Mesendoderm (in vitro differentiated cells): ENCODE results near the gene KNOP1.

Experiments used
- DNase-seq: peaks from one replicate; pipeline ENCODE4 v3.0.0; 2013
- H2AK5ac ChIP-seq: 2 replicates; pipeline ENCODE4 v1.6.1; 2013; ENCODE audit warnings: low read length, inconsistent platforms
- H2BK120ac ChIP-seq: 2 replicates; pipeline ENCODE4 v1.6.1; 2013; ENCODE audit warnings: low read depth, mild to moderate bottlenecking, low read length, moderate library complexity, mixed read lengths
- H2BK15ac ChIP-seq: replicated peaks from 2 replicates; pipeline ENCODE4 v1.6.1; 2013; ENCODE audit warnings: low read depth, mild to moderate bottlenecking, moderate library complexity
- H2BK5ac ChIP-seq: 2 replicates; pipeline ENCODE4 v1.6.1; 2013; ENCODE audit warnings: low read length, inconsistent platforms
- H3K18ac ChIP-seq: 2 replicates; pipeline ENCODE4 v1.6.1; 2013; ENCODE audit warnings: mild to moderate bottlenecking, low read length, mixed read lengths
- H3K23ac ChIP-seq: one replicate; pipeline ENCODE4 v1.6.1; 2013; ENCODE audit warnings: low read length
- H3K27ac ChIP-seq: 2 replicates; pipeline ENCODE4 v1.5.1; 2013; ENCODE audit warnings: low read depth, mild to moderate bottlenecking, inconsistent platforms, low read length, moderate library complexity
- H3K27me3 ChIP-seq: 2 replicates; pipeline ENCODE4 v1.6.1; 2013; ENCODE audit warnings: low read length, control low read depth, mild to moderate bottlenecking, inconsistent platforms; ENCODE audit not compliant: insufficient read depth, poor library complexity
- H3K36me3 ChIP-seq: 2 replicates; pipeline ENCODE4 v1.6.1; 2013; ENCODE audit warnings: low read length, inconsistent platforms; ENCODE audit not compliant: control insufficient read depth, insufficient read depth
- H3K4ac ChIP-seq: one replicate; pipeline ENCODE4 v1.6.1; 2013; ENCODE audit warnings: low read depth, mild to moderate bottlenecking, low read length, moderate library complexity
- H3K4me1 ChIP-seq: 2 replicates; pipeline ENCODE4 v1.6.1; 2013; ENCODE audit warnings: low read depth, low read length, inconsistent platforms; ENCODE audit not compliant: control insufficient read depth
- H3K4me2 ChIP-seq: 2 replicates; pipeline ENCODE4 v1.6.1; 2013; ENCODE audit warnings: low read length
- H3K4me3 ChIP-seq: 2 replicates; pipeline ENCODE4 v1.5.1; 2013; ENCODE audit warnings: mild to moderate bottlenecking, low read length
- H3K56ac ChIP-seq: one replicate; pipeline ENCODE4 v1.6.1; 2013; ENCODE audit warnings: low read length
- H3K79me1 ChIP-seq: 2 replicates; pipeline ENCODE4 v1.6.1; 2013; ENCODE audit warnings: low read length, inconsistent platforms
- H3K79me2 ChIP-seq: 2 replicates; pipeline ENCODE4 v1.6.1; 2013; ENCODE audit warnings: mild to moderate bottlenecking, low read length; ENCODE audit not compliant: control insufficient read depth, insufficient read depth
- H3K9ac ChIP-seq: 2 replicates; pipeline ENCODE4 v1.6.1; 2013; ENCODE audit warnings: low read length, inconsistent platforms
- H4K5ac ChIP-seq: one replicate; pipeline ENCODE4 v1.6.1; 2013; ENCODE audit warnings: low read length
- H4K8ac ChIP-seq: one replicate; pipeline ENCODE4 v1.6.1; 2013; ENCODE audit warnings: low read depth, mild to moderate bottlenecking, control low read depth, low read length, moderate library complexity
- WGBS: extraction: QIAGEN DNeasy Blood & Tissue Kit; methylation state at CpG from one replicate; pipeline ENCODE4 v1.1.7; 2013; ENCODE audit warnings: low lambda C conversion rate, missing lambda C conversion rate; ENCODE audit not compliant: insufficient coverage; ENCODE audit errors: extremely low coverage; 5-methylcytosine and 5-hydroxymethylcytosine counted together

KNOP1 gene

GRCh38 chr16:19735074-19735867 is 17.2 kb upstream of the KNOP1 start:
- Histone ChIP-seq H3K27me3 (no peaks in the 10 kb centered on the region), H3K23ac (no peak overlapping the region), H2BK120ac (no peak overlapping the region), H3K27ac (no peak overlapping the region), H3K4me2 (no peak overlapping the region), H4K8ac (no peak overlapping the region), H3K9ac (no peak overlapping the region), H3K36me3 (peaks cover 2% of the 10 kb centered on the region), H3K18ac (no peak overlapping the region), H2BK5ac (no peak overlapping the region), H4K5ac (no peak overlapping the region), H2BK15ac (no peak overlapping the region), H3K56ac (no peak overlapping the region), H3K79me1 (no peaks in the 10 kb centered on the region), H2AK5ac (no peak overlapping the region), H3K79me2 (no peaks in the 10 kb centered on the region), H3K4me1 (no peaks in the 10 kb centered on the region), H3K4ac (no peak overlapping the region), H3K4me3 (no peak overlapping the region)
- no CpG with 5 or more reads among the region's 9 CpGs for WGBS
- DNase-seq = no peak

- Histone ChIP-seq H3K27ac (no peak overlapping the region), H3K4me1 (no peaks in the 10 kb centered on the region), H3K79me1 (no peaks in the 10 kb centered on the region), H4K5ac (no peak overlapping the region), H3K18ac (no peak overlapping the region), H2BK5ac (no peak overlapping the region), H2BK15ac (no peak overlapping the region), H3K36me3 (peaks cover 2% of the 10 kb centered on the region), H2BK120ac (no peak overlapping the region), H3K56ac (no peak overlapping the region), H3K79me2 (no peaks in the 10 kb centered on the region), H4K8ac (no peak overlapping the region), H3K27me3 (no peaks in the 10 kb centered on the region), H3K4me2 (no peak overlapping the region), H3K9ac (no peak overlapping the region), H2AK5ac (no peak overlapping the region), H3K4me3 (no peak overlapping the region), H3K4ac (no peak overlapping the region), H3K23ac (no peak overlapping the region)
- DNase-seq = no peak
- no CpG with 5 or more reads among the region's 6 CpGs for WGBS
These were observed 15.5 kb upstream of the KNOP1 start for GRCh38 chr16:19733551-19733950.

- Histone ChIP-seq H3K18ac (no peak overlapping the region), H4K5ac (no peak overlapping the region), H3K4me2 (no peak overlapping the region), H2BK15ac (no peak overlapping the region), H2BK120ac (no peak overlapping the region), H3K27me3 (no peaks in the 10 kb centered on the region), H3K4me3 (no peak overlapping the region), H3K36me3 (peaks cover 2% of the 10 kb centered on the region), H3K56ac (no peak overlapping the region), H3K23ac (no peak overlapping the region), H2AK5ac (no peak overlapping the region), H3K9ac (no peak overlapping the region), H3K4me1 (no peaks in the 10 kb centered on the region), H2BK5ac (no peak overlapping the region), H3K79me1 (no peaks in the 10 kb centered on the region), H3K79me2 (no peaks in the 10 kb centered on the region), H3K27ac (no peak overlapping the region), H3K4ac (no peak overlapping the region), H4K8ac (no peak overlapping the region)
- no peak for DNase-seq
- WGBS = no CpG with 5 or more reads among the region's 3 CpGs
These were observed 10.6 kb upstream of the KNOP1 start for GRCh38 chr16:19728636-19728965.

- Histone ChIP-seq H2BK15ac (no peak overlapping the region), H3K4me1 (peaks cover 10% of the 10 kb centered on the region), H3K18ac (peak overlapping the region; percentile 57), H3K4me2 (no peak overlapping the region), H3K23ac (no peak overlapping the region), H4K5ac (no peak overlapping the region), H3K27me3 (no peaks in the 10 kb centered on the region), H3K79me2 (peaks cover 9% of the 10 kb centered on the region), H3K4ac (no peak overlapping the region), H3K9ac (no peak overlapping the region), H3K27ac (peak overlapping the region; percentile 41), H2BK5ac (no peak overlapping the region), H4K8ac (no peak overlapping the region), H3K36me3 (no peaks in the 10 kb centered on the region), H2BK120ac (no peak overlapping the region), H3K79me1 (peaks cover 4% of the 10 kb centered on the region), H3K4me3 (no peak overlapping the region), H3K56ac (no peak overlapping the region), H2AK5ac (no peak overlapping the region)
- WGBS = no CpG with 5 or more reads among the region's 7 CpGs
- DNase-seq = peak; percentile 93
These were observed 5.0 kb upstream of the KNOP1 start for GRCh38 chr16:19722981-19723380.

GRCh38 chr16:19722269-19722952 is 4.4 kb upstream of the KNOP1 start:
- Histone ChIP-seq H3K23ac (no peak overlapping the region), H3K4me2 (no peak overlapping the region), H3K27ac (peak overlapping the region; percentile 41), H3K4ac (no peak overlapping the region), H3K56ac (no peak overlapping the region), H2AK5ac (peak overlapping the region; percentile 7), H3K18ac (peak overlapping the region; percentile 57), H3K79me2 (peaks cover 13% of the 10 kb centered on the region), H2BK5ac (no peak overlapping the region), H3K4me1 (peaks cover 10% of the 10 kb centered on the region), H3K36me3 (no peaks in the 10 kb centered on the region), H4K8ac (no peak overlapping the region), H2BK15ac (no peak overlapping the region), H3K4me3 (no peak overlapping the region), H3K79me1 (peaks cover 4% of the 10 kb centered on the region), H3K9ac (no peak overlapping the region), H2BK120ac (no peak overlapping the region), H4K5ac (no peak overlapping the region), H3K27me3 (no peaks in the 10 kb centered on the region)
- peak; percentile 26 for DNase-seq
- WGBS = no CpG with 5 or more reads among the region's 11 CpGs
